HFFc6 (cell line): ENCODE data around the gene CCNT2. TPM values are rescaled to one million over a fixed set of nuclear protein-coding genes. Genes with fewer than 3 reads are reported as not detected.

ENCODE experiments used
- DNase-seq: peaks from one replicate; pipeline ENCODE4 v3.0.0-alpha.2; 2018
- H3K27ac Mint-ChIP-seq: 2 replicates; pipeline ENCODE4 v1.8.0; 2020; ENCODE audit warnings: mild to moderate bottlenecking, mixed read lengths
- H3K27me3 Mint-ChIP-seq: 2 replicates; pipeline ENCODE4 v1.8.0; 2021; ENCODE audit warnings: mild to moderate bottlenecking, moderate library complexity, mixed read lengths; ENCODE audit not compliant: insufficient read depth
- H3K36me3 Mint-ChIP-seq: 2 replicates; pipeline ENCODE4 v1.8.0; 2021; ENCODE audit warnings: low read depth, mixed read lengths
- H3K4me1 Mint-ChIP-seq: 2 replicates; pipeline ENCODE4 v1.8.0; 2020; ENCODE audit warnings: low read depth, mixed read lengths
- H3K4me3 Mint-ChIP-seq: 2 replicates; pipeline ENCODE4 v1.8.0; 2020; ENCODE audit warnings: mild to moderate bottlenecking, moderate library complexity, mixed read lengths
- H3K9me3 Mint-ChIP-seq: 2 replicates; pipeline ENCODE4 v1.8.0; 2020; ENCODE audit warnings: mild to moderate bottlenecking, mixed read lengths
- total RNA-seq, 6 experiments: library from RNA; stranded (reverse); fragmentation: NEBNext Ultra II Directional; extraction: Animal tissue kit (Norgen Biotek cat#: 25700); gene quantifications; 2 replicates in 1 of 6; 3 replicates in 5 of 6; pipeline ENCODE4 v1.2.3, GENCODE V29; 2021
- TF ChIP-seq, protein P1 (sequence below): fragments of 200-600 bp; sonication (generic); IDR thresholded peaks from 2 replicates; pipeline ENCODE4 v1.5.0; 2021; ENCODE audit warnings: antibody characterized with exemption, mild to moderate bottlenecking

The CCNT2 gene
- total RNA-seq, 6 experiments from 2014 or later = 16.9 to 22.4 (median 19.6) TPM

DNA sequence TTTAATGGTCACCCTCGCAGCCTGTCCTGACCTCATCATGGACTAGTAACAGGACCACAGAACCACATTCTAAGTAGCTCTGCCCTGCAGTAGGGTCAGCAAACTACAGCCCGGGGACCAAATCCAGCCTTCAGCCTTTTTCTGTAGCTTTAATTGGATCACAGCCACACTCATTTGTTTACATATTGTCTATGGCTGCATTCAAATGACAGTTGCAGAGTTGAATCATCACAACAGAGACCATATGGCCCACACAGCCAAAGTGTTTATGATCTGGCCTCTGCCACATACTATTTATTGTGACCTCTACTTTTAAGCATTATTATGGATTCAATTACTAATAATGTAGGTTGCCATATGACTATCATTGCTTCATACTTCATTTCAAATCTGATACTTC lies 80.9 kb downstream of the CCNT2 start:
- Mint-ChIP-seq H3K27me3 (peaks cover 17% of the 10 kb centered on the region), H3K4me1 (peaks cover 5% of the 10 kb centered on the region), H3K9me3 (no peaks in the 10 kb centered on the region), H3K36me3 (no peaks in the 10 kb centered on the region), H3K27ac (no peak overlapping the region), H3K4me3 (no peak overlapping the region)
- TF ChIP-seq, protein P1, sequence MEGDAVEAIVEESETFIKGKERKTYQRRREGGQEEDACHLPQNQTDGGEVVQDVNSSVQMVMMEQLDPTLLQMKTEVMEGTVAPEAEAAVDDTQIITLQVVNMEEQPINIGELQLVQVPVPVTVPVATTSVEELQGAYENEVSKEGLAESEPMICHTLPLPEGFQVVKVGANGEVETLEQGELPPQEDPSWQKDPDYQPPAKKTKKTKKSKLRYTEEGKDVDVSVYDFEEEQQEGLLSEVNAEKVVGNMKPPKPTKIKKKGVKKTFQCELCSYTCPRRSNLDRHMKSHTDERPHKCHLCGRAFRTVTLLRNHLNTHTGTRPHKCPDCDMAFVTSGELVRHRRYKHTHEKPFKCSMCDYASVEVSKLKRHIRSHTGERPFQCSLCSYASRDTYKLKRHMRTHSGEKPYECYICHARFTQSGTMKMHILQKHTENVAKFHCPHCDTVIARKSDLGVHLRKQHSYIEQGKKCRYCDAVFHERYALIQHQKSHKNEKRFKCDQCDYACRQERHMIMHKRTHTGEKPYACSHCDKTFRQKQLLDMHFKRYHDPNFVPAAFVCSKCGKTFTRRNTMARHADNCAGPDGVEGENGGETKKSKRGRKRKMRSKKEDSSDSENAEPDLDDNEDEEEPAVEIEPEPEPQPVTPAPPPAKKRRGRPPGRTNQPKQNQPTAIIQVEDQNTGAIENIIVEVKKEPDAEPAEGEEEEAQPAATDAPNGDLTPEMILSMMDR = no peak
- no peak for DNase-seq

DNA sequence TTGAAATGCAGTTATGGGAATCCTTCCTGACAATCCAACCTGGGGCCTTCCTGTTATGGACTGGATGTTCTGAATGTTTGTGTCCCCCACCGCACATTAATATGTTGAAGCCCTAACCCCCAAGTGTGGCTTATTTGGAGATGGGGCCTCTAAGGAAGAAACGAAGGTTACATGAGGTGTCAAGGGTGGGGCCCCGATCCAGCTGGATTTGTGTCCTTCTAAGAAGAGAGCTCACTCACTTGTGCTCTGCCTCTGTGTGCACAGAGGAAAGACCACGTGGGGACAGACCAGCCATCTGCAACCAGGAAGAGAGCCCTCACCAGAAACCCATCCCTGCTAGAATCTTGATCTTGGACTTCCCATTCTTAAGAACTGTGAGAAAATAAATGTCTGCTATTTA lies 84.2 kb downstream of the CCNT2 start:
- peaks cover 14% of the 10 kb centered on the region for H3K27me3 Mint-ChIP-seq
- H3K4me1 Mint-ChIP-seq = peaks cover 10% of the 10 kb centered on the region
- no peak overlapping the region for H3K4me3 Mint-ChIP-seq
- no peaks in the 10 kb centered on the region for H3K36me3 Mint-ChIP-seq
- TF ChIP-seq, protein P1 = no peak
- no peaks in the 10 kb centered on the region for H3K9me3 Mint-ChIP-seq
- no peak for DNase-seq
- no peak overlapping the region for H3K27ac Mint-ChIP-seq

DNA sequence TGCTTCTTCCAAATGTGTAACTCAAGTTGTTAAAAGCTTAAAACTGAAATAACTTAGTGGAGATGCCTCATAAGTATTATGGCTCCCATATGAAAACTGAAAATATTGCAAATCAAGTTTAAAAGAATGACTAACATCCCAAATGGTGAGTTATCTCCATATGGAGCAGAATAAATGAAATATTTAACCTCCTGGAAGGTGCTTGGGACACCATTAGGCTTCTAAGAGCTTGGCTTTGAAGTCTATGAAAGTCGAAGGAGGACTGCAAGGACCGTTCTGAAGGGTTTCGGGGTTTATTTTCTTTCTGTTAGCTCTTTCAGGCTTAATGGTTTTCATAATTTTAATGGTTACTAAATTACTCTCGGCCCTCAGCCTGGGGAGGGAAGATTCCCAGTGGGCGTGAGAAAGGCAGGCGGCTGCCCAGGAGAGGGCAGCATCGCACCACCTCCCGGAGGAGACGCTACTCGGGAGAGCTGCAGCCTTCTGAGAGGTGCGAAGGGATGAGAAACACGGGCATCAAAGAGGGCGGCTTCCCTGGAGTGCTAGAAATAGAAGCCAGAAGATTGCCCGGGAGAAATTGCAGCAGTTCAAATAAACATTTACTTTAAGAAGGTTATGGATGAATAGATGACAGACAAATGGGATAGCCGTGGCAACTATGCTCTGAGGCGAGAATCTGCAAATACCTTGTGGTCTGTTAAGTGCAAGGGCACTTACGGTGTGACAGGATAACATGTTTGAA lies 85.6 kb downstream of the CCNT2 start:
- peak; percentile 74 for DNase-seq
- peaks cover 10% of the 10 kb centered on the region for H3K4me1 Mint-ChIP-seq
- peak overlapping the region; percentile 86 for H3K4me3 Mint-ChIP-seq

DNA sequence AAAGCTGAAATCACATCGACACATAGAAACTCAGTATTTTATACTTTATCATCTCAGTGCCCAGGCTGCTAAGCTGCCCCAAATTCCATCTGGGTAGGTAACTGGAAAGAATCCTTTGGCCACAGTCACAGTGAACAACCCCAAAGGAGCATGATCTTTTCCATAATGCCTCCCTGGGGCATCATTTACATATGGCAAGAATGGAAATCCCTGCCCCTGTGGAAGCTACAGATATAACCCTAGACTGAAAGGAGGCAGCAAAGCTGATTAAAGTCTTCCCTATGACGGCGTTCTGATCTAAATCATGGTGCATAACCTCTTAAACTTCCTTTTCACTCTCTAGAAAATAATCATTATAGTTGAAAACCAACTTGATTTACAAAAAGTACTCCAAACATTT lies 87.1 kb downstream of the CCNT2 start:
- TF ChIP-seq, protein P1 = no peak
- DNase-seq = no peak
- no peak overlapping the region for H3K4me3 Mint-ChIP-seq
- H3K9me3 Mint-ChIP-seq = no peaks in the 10 kb centered on the region
- no peak overlapping the region for H3K27ac Mint-ChIP-seq
- H3K4me1 Mint-ChIP-seq = peaks cover 10% of the 10 kb centered on the region
- peaks cover 13% of the 10 kb centered on the region for H3K27me3 Mint-ChIP-seq
- H3K36me3 Mint-ChIP-seq = no peaks in the 10 kb centered on the region

More for the DNA sequence above, 85.6 kb downstream of the CCNT2 start:
- no peak overlapping the region for H3K27ac Mint-ChIP-seq
- H3K9me3 Mint-ChIP-seq = no peaks in the 10 kb centered on the region
- peaks cover 14% of the 10 kb centered on the region for H3K27me3 Mint-ChIP-seq
- H3K36me3 Mint-ChIP-seq = no peaks in the 10 kb centered on the region
- TF ChIP-seq, protein P1 = peak; percentile 94

Other genes with a start within 250 kb of the CCNT2 start
- gene TMEM163, start 199.8 kb upstream of the CCNT2 start, total RNA-seq = not detected
- not detected for gene ACMSD, start 80.2 kb upstream of the CCNT2 start, total RNA-seq
- gene MAP3K19, start 128.6 kb downstream of the CCNT2 start, total RNA-seq = not detected
- 10 to 100 TPM; 52.6 to 61.2 (median 59.1) TPM for gene RAB3GAP1, start 133.5 kb downstream of the CCNT2 start, total RNA-seq